T-helper 17 cell (primary cell): Measurements from ENCODE around the gene LCP2. TPM values are rescaled to one million over a fixed set of nuclear protein-coding genes. Genes with fewer than 3 reads are reported as not detected.
A peak's percentile ranks its signal among the peaks of the same experiment; 100 is the strongest.
"Not testable (repeated sequence)": the region's sequence is repeated elsewhere in the genome, so short reads cannot be mapped to it uniquely, and the experiment has no call there.

Source experiments
- ATAC-seq: fragments of 150-1000 bp; cut with Tn5 transposase; 2 replicates; pipeline ENCODE4 v1.10.0; 2021; ENCODE audit warnings: mild to moderate bottlenecking, moderate library complexity
- DNase-seq, 3 donors: peaks; one replicate each; pipeline versions ENCODE4 v3.0.0 to v3.0.0-alpha.2; 2020 to 2021
- H3K9me3 ChIP-seq: one replicate; pipeline ENCODE4 v1.7.0; 2013; ENCODE audit warnings: low read length, mild to moderate bottlenecking; ENCODE audit not compliant: control insufficient read depth, poor library complexity, severe bottlenecking
- H3K27ac Mint-ChIP-seq: one replicate; pipeline ENCODE4 v1.8.0; 2022; ENCODE audit warnings: mild to moderate bottlenecking, moderate library complexity, mixed read lengths
- H3K27me3 Mint-ChIP-seq: one replicate; pipeline ENCODE4 v1.8.0; 2022; ENCODE audit warnings: mixed read lengths
- H3K36me3 Mint-ChIP-seq: one replicate; pipeline ENCODE4 v1.8.0; 2022; ENCODE audit warnings: low read depth, mixed read lengths
- H3K4me1 Mint-ChIP-seq: one replicate; pipeline ENCODE4 v1.8.0; 2022; ENCODE audit warnings: mild to moderate bottlenecking, mixed read lengths
- H3K4me3 Mint-ChIP-seq: one replicate; pipeline ENCODE4 v1.8.0; 2022; ENCODE audit warnings: mild to moderate bottlenecking, moderate library complexity, mixed read lengths
- total RNA-seq, 4 donors: library from RNA in 2 of 4; stranded (reverse) in 2 of 4; gene quantifications; one replicate each; pipeline ENCODE4 v1.2.3 and lab custom pipeline; 2022 to 2026

Gene LCP2
- total RNA-seq, 2 donors from 2014 or later, result 304 to 333 TPM

- DNase-seq, result peak in 2 of 3 donors; percentile 46 to 60
- Mint-ChIP-seq H3K36me3 (peaks cover 27% of the 10 kb centered on the region), H3K4me1 (peaks cover 43% of the 10 kb centered on the region), H3K4me3 (peak overlapping the region; percentile 85), H3K27me3 (no peaks in the 10 kb centered on the region), H3K27ac (peak overlapping the region; percentile 100)
- peak; percentile 96 for ATAC-seq
- no peaks in the 10 kb centered on the region for H3K9me3 ChIP-seq
Measured at GRCh38 chr5:170254056-170254455, 43.5 kb downstream of the LCP2 start.

- Mint-ChIP-seq H3K36me3 (peaks cover 23% of the 10 kb centered on the region), H3K27ac (peak overlapping the region; percentile 100), H3K4me1 (peaks cover 38% of the 10 kb centered on the region), H3K27me3 (no peaks in the 10 kb centered on the region), H3K4me3 (no peak overlapping the region)
- DNase-seq, result no peak
- H3K9me3 ChIP-seq, result no peaks in the 10 kb centered on the region
- ATAC-seq, result no peak
Measured at GRCh38 chr5:170252720-170253350, 44.7 kb downstream of the LCP2 start.

- Mint-ChIP-seq H3K36me3 (peaks cover 29% of the 10 kb centered on the region), H3K4me3 (no peak overlapping the region)
- no peak for DNase-seq
Measured at GRCh38 chr5:170252109-170252508, 45.5 kb downstream of the LCP2 start.

DNA sequence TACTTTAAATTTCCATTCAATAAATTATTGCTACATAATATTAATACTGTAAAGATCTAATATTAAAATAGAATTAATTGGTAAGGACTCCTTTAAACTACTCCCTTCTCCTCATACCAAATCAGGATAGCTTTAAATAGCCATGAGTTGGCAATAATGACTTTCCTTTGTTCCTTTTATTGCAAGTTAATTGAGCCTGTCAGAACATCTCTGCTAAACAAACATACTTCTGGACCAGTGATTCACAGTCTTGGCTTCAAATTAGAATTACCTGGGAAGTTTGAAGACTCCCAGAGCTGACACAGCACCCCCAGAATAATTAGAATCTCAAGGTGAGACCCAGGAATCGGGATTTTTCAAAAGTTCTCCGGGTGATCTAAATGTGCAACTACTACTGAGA is 46.1 kb downstream of the LCP2 start:
- DNase-seq (no peak), ATAC-seq (no peak)
- Mint-ChIP-seq H3K27me3 (no peaks in the 10 kb centered on the region), H3K36me3 (peaks cover 32% of the 10 kb centered on the region), H3K27ac (no peak overlapping the region), H3K4me3 (no peak overlapping the region), H3K4me1 (peaks cover 34% of the 10 kb centered on the region)
- H3K9me3 ChIP-seq, result no peaks in the 10 kb centered on the region

More at GRCh38 chr5:170252109-170252508, 45.5 kb downstream of the LCP2 start:
- H3K9me3 ChIP-seq, result no peaks in the 10 kb centered on the region
- peaks cover 36% of the 10 kb centered on the region for H3K4me1 Mint-ChIP-seq
- no peaks in the 10 kb centered on the region for H3K27me3 Mint-ChIP-seq
- ATAC-seq, result no peak
- peak overlapping the region; percentile 100 for H3K27ac Mint-ChIP-seq

DNA sequence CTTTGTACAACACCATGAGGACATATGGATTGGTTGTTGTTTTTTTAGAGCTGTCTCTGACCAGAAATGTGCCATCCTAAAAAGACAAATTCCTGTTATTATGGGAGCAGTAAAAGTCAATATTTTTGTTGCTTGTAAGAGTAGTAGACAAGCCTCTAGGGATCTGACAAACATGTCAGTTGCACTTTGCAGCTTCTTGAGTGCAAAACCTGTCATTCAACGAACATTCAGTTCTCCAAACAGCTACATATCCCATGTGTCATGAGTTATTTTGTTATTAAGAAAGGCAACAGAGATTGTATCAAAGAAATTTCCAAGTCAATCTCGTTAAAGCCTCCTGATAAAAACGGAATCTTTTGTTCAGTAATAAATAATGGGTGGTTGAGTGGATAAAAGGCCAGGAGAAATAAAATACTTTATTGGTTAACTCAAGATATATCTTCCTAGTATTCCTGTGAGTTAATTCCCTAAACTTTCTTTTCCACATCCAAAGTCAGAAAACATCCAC is 46.7 kb downstream of the LCP2 start:
- DNase-seq (no peak), ATAC-seq (no peak)
- H3K27ac Mint-ChIP-seq, result no peak overlapping the region

GRCh38 chr5:170249355-170249754 is 48.2 kb downstream of the LCP2 start:
- no peak overlapping the region for H3K27ac Mint-ChIP-seq
- DNase-seq (no peak), ATAC-seq (no peak)
- H3K36me3 Mint-ChIP-seq, result peaks cover 23% of the 10 kb centered on the region
- H3K4me1 Mint-ChIP-seq, result peaks cover 16% of the 10 kb centered on the region
- no peaks in the 10 kb centered on the region for H3K27me3 Mint-ChIP-seq
- H3K4me3 Mint-ChIP-seq, result no peak overlapping the region
- H3K9me3 ChIP-seq, result no peaks in the 10 kb centered on the region

More for the DNA sequence above, 46.7 kb downstream of the LCP2 start:
- Mint-ChIP-seq H3K4me1 (peaks cover 29% of the 10 kb centered on the region), H3K36me3 (peaks cover 29% of the 10 kb centered on the region), H3K4me3 (no peak overlapping the region), H3K27me3 (no peaks in the 10 kb centered on the region)
- no peaks in the 10 kb centered on the region for H3K9me3 ChIP-seq

DNA sequence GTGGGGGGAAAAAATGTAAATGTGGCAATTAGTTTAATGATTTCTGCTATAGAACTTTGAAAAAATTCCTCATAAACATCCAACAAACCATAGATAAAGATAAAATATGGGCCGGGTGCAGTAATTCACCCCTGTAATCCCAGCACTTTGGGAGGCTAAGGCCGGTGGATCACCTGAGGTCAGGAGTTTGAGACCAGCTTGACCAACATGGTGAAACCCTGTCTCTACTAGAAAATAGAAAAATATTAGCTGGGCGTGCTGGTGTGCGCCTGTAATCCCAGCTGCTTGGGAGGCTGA is 48.7 kb downstream of the LCP2 start:
- not testable (repeated sequence) for H3K9me3 ChIP-seq, H3K4me3 Mint-ChIP-seq, ATAC-seq, H3K27me3 Mint-ChIP-seq, H3K27ac Mint-ChIP-seq, DNase-seq
- peaks cover 20% of the 10 kb centered on the region for H3K36me3 Mint-ChIP-seq
- peaks cover 11% of the 10 kb centered on the region for H3K4me1 Mint-ChIP-seq

GRCh38 chr5:170248172-170248930 is 49.2 kb downstream of the LCP2 start:
- ATAC-seq (no peak), DNase-seq (no peak)

DNA sequence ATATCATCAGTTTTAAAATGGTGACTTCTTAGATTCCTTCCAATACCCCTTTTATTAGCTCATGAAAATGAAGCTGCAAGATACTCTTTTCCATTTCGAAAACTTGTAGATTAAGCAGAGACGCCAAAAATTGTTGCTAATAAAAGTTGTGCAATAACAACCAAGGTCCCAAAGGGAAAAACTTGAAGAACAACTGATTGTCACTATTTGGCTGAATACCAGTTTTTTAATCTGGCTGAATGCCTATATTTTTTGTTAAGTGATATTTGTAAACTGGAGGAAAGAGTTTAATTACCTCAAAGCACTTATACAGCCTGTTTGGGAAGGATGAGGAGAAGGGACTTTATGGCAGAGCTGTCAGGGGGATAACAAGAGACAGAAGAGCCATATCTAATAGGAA is 50.2 kb downstream of the LCP2 start:
- peaks cover 9% of the 10 kb centered on the region for H3K4me1 Mint-ChIP-seq
- H3K27ac Mint-ChIP-seq, result no peak overlapping the region
- DNase-seq, result no peak
- H3K9me3 ChIP-seq, result no peaks in the 10 kb centered on the region
- H3K27me3 Mint-ChIP-seq, result no peaks in the 10 kb centered on the region
- peaks cover 18% of the 10 kb centered on the region for H3K36me3 Mint-ChIP-seq
- no peak for ATAC-seq
- H3K4me3 Mint-ChIP-seq, result no peak overlapping the region

More at GRCh38 chr5:170248172-170248930, 49.2 kb downstream of the LCP2 start:
- H3K27ac Mint-ChIP-seq, result no peak overlapping the region
- H3K27me3 Mint-ChIP-seq, result no peaks in the 10 kb centered on the region
- H3K9me3 ChIP-seq, result no peaks in the 10 kb centered on the region
- H3K36me3 Mint-ChIP-seq, result peaks cover 18% of the 10 kb centered on the region
- no peak overlapping the region for H3K4me3 Mint-ChIP-seq
- peaks cover 9% of the 10 kb centered on the region for H3K4me1 Mint-ChIP-seq

DNA sequence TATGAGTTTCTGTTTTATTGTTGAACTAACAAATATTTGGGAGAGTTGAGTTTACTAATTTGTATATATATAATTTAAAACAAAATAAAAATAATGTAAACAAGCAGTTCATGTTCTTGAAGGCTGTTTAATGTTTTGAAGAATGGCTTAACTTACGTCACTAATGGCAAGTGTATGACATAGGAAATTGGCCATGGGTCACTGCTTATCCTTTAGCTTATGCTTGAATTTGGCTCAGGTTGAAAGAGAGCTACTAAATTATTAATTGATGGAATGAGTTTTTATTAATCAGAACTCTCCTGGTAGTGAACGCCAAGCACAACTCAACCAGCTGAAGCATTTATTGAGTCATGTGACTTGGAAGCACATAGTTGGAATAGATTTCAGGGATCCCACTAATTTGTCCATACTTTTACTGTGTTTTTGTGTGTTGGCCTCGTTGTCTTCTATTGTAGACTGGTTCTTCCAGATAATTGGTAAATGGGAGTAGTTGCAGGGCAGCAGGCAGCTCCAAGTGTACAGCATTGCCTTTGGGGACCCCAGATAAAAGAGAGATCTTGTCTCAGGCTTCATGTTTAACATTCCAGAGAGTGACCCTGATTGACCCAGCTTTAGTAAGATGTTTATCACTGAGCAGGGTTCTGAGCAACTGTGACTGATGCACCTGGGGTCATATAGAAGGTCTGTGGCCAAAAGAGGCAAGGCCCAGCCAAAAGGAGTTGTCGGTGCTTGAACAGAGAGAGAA is 51.3 kb downstream of the LCP2 start:
- peaks cover 6% of the 10 kb centered on the region for H3K4me1 Mint-ChIP-seq
- no peaks in the 10 kb centered on the region for H3K27me3 Mint-ChIP-seq
- peaks cover 18% of the 10 kb centered on the region for H3K36me3 Mint-ChIP-seq
- no peaks in the 10 kb centered on the region for H3K9me3 ChIP-seq
- peak overlapping the region; percentile 37 for H3K27ac Mint-ChIP-seq
- H3K4me3 Mint-ChIP-seq, result peak overlapping the region; percentile 0
- ATAC-seq (no peak), DNase-seq (no peak)

DNA sequence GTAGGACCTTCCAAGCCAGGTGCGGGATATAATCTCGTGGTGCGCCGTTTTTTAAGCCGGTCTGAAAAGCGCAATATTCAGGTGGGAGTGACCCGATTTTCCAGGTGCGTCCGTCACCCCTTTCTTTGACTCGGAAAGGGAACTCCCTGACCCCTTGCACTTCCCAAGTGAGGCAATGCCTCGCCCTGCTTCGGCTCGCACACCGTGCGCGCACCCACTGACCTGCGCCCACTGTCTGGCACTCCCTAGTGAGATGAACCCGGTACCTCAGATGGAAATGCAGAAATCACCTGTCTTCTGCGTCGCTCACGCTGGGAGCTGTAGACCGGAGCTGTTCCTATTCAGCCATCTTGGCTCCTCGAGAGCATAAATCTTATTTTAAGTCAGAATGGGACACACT is 52.1 kb downstream of the LCP2 start:
- ATAC-seq, H3K27me3 Mint-ChIP-seq, H3K4me1 Mint-ChIP-seq, H3K9me3 ChIP-seq, DNase-seq, H3K4me3 Mint-ChIP-seq: not testable (repeated sequence)
- Mint-ChIP-seq H3K36me3 (peaks cover 16% of the 10 kb centered on the region), H3K27ac (peak overlapping the region; percentile 37)

DNA sequence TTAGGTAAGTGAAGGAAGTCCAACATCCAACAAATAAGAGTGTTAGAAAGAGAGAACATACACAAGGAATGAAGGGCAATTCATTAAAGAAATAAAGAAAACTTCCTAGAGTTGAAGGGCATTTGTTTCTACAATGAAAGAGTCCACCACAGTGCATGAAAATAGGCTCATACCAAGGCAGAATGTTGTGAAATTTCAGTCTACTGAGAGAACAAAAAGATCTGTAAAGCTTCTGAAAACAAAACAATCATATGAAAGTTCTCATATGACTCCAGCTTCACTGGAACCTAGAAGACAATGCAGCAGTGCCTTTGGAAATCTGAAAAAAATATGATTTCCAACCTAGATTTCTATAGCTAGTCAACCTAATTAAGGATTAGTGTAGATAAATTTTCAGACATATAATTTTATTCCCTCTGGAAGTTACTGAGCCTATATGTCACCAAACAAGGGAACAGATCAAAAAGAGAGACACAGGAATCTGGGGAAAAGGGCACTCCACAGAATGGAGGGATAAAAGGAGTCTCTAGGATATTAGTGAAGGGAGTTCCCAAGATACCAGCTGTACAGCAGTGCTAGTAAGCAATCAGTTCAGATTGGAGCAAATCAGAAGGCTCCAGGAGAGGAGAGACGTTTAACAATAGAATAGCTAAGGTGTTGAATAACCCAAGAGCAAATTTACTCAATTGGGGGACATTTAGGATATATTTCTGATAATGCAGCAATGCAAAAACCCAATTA is 59.0 kb downstream of the LCP2 start:
- H3K27me3 Mint-ChIP-seq, result no peaks in the 10 kb centered on the region
- peak overlapping the region; percentile 53 for H3K27ac Mint-ChIP-seq
- no peak overlapping the region for H3K4me3 Mint-ChIP-seq
- H3K4me1 Mint-ChIP-seq, result peaks cover 9% of the 10 kb centered on the region
- no peak for ATAC-seq
- no peaks in the 10 kb centered on the region for H3K9me3 ChIP-seq
- no peak for DNase-seq
- H3K36me3 Mint-ChIP-seq, result no peaks in the 10 kb centered on the region
